ENCODE data around the gene NBAS.

NBAS gene

GRCh38 chr2:15316370-15316814, 244.7 kb downstream of the NBAS start:
- Mint-ChIP-seq H3K4me3 (no peak overlapping the region), H3K9me3 (peaks cover 37% of the 10 kb centered on the region), H3K27me3 (ENCODE audit: low read depth) (no peaks in the 10 kb centered on the region), H3K4me1 (no peaks in the 10 kb centered on the region), H3K36me3 (ENCODE audit: low read depth) (peaks cover 78% of the 10 kb centered on the region), H3K27ac (no peak overlapping the region)
- no peak for TF ChIP-seq CTCF (IDR thresholded peaks at IDR 0.05; ENCODE audit: unreplicated experiment in 3 of 3)

GRCh38 chr2:15315411-15315810, 245.7 kb downstream of the NBAS start:
- no peak overlapping the region for H3K4me3 Mint-ChIP-seq
- H3K36me3 Mint-ChIP-seq (ENCODE audit: low read depth), result peaks cover 68% of the 10 kb centered on the region
- H3K27ac Mint-ChIP-seq, result peak overlapping the region in 1 of 3 experiments; percentile 32
- H3K27me3 Mint-ChIP-seq (ENCODE audit: low read depth), result no peaks in the 10 kb centered on the region
- no peaks in the 10 kb centered on the region for H3K4me1 Mint-ChIP-seq
- peaks cover 33% of the 10 kb centered on the region for H3K9me3 Mint-ChIP-seq
- TF ChIP-seq CTCF (IDR thresholded peaks at IDR 0.05; ENCODE audit: unreplicated experiment in 3 of 3), result no peak

GRCh38 chr2:15313657-15314056, 247.5 kb downstream of the NBAS start:
- H3K36me3 Mint-ChIP-seq (ENCODE audit: low read depth), result peaks cover 50% of the 10 kb centered on the region

GRCh38 chr2:15311926-15312325, 249.2 kb downstream of the NBAS start:
- no peak overlapping the region for H3K27ac Mint-ChIP-seq
- H3K4me1 Mint-ChIP-seq, result no peaks in the 10 kb centered on the region
- no peaks in the 10 kb centered on the region for H3K27me3 Mint-ChIP-seq (ENCODE audit: low read depth)
- H3K36me3 Mint-ChIP-seq (ENCODE audit: low read depth), result peaks cover 42% of the 10 kb centered on the region
- TF ChIP-seq CTCF (IDR thresholded peaks at IDR 0.05; ENCODE audit: unreplicated experiment in 3 of 3), result no peak
- H3K4me3 Mint-ChIP-seq, result no peak overlapping the region
- H3K9me3 Mint-ChIP-seq, result peaks cover under 1% of the 10 kb centered on the region

More at GRCh38 chr2:15313657-15314056, 247.5 kb downstream of the NBAS start:
- TF ChIP-seq CTCF (IDR thresholded peaks at IDR 0.05; ENCODE audit: unreplicated experiment in 3 of 3), result no peak
- Mint-ChIP-seq H3K4me1 (no peaks in the 10 kb centered on the region), H3K9me3 (peaks cover 16% of the 10 kb centered on the region), H3K27ac (no peak overlapping the region), H3K4me3 (no peak overlapping the region), H3K27me3 (ENCODE audit: low read depth) (no peaks in the 10 kb centered on the region)

- TF ChIP-seq CTCF (IDR thresholded peaks at IDR 0.05; ENCODE audit: unreplicated experiment in 3 of 3), result no peak
- Mint-ChIP-seq H3K4me1 (no peaks in the 10 kb centered on the region), H3K27me3 (ENCODE audit: low read depth) (no peaks in the 10 kb centered on the region), H3K9me3 (no peaks in the 10 kb centered on the region), H3K36me3 (ENCODE audit: low read depth) (peaks cover 40% of the 10 kb centered on the region), H3K4me3 (no peak overlapping the region), H3K27ac (no peak overlapping the region)
These were observed 249.8 kb downstream of the NBAS start for GRCh38 chr2:15311201-15311907.

- peaks cover 4% of the 10 kb centered on the region for H3K9me3 Mint-ChIP-seq
- no peak overlapping the region for H3K4me3 Mint-ChIP-seq
- H3K36me3 Mint-ChIP-seq (ENCODE audit: low read depth), result peaks cover 55% of the 10 kb centered on the region
- no peak for TF ChIP-seq CTCF (IDR thresholded peaks at IDR 0.05; ENCODE audit: unreplicated experiment in 3 of 3)
- H3K27ac Mint-ChIP-seq, result no peak overlapping the region
- no peaks in the 10 kb centered on the region for H3K27me3 Mint-ChIP-seq (ENCODE audit: low read depth)
- H3K4me1 Mint-ChIP-seq, result no peaks in the 10 kb centered on the region
These were observed 253.6 kb downstream of the NBAS start for GRCh38 chr2:15307526-15307925.
